NCI-H460 (cell line): Measurements from ENCODE around the gene VPS4B. TPM values are rescaled to one million over a fixed set of nuclear protein-coding genes. Genes with fewer than 3 reads are reported as not detected.

Experiments used
- total RNA-seq: library from RNA; depleted of rRNA; stranded (reverse); fragments of >200 nt; shearing (Covaris generic); gene quantifications from 2 replicates; pipeline ENCODE4 v1.2.3, GENCODE V29; 2014; rRNA removed

VPS4B gene
- total RNA-seq, 1 experiment from 2014 or later: 39.6 TPM

Other genes starting within 250 kb of the VPS4B start
- gene BCL2, start 102.7 kb downstream of the VPS4B start, total RNA-seq: 12.2 and 12.3 TPM in 2 replicates
- 29.8 and 30.7 TPM in 2 replicates for gene KDSR, start 55.3 kb downstream of the VPS4B start, total RNA-seq
- 61.1 and 64.9 TPM in 2 replicates for gene SERPINB5, start 54.5 kb upstream of the VPS4B start, total RNA-seq
- not detected in 2 replicates for gene SERPINB12, start 119.9 kb upstream of the VPS4B start, total RNA-seq
- gene SERPINB13, start 164.9 kb upstream of the VPS4B start, total RNA-seq: not detected in 2 replicates
- not detected in 2 replicates for gene SERPINB4, start 221.8 kb upstream of the VPS4B start, total RNA-seq
- gene SERPINB3, start 239.4 kb upstream of the VPS4B start, total RNA-seq: 0.15 and 0.23 TPM in 2 replicates